ENCODE data around the gene REC8. TPM values are rescaled to one million over a fixed set of nuclear protein-coding genes. Genes with fewer than 3 reads are reported as not detected.

Gene REC8
- total RNA-seq, 1 experiment from 2014 or later = 58.0 TPM

GRCh38 chr14:24132976-24133375, 38.9 kb upstream of the REC8 start:
- TF ChIP-seq CTCF (conservative IDR thresholded peaks at IDR 0.05) = no peak
- Histone ChIP-seq H2BK5ac (ENCODE audit: insufficient read length, low read length) (no peak overlapping the region), H2BK120ac (ENCODE audit: low read depth, low read length, poor library complexity, severe bottlenecking) (no peak overlapping the region), H4K5ac (ENCODE audit: insufficient read length, low read depth, low read length) (no peak overlapping the region), H3K27me3 (ENCODE audit: insufficient read depth, low read length) (no peaks in the 10 kb centered on the region), H3T11ph (ENCODE audit: low read length) (no peak overlapping the region), H2AK5ac (ENCODE audit: insufficient read length, low read length) (no peak overlapping the region), H3K4ac (ENCODE audit: low read depth, low read length) (no peak overlapping the region), H3K4me1 (ENCODE audit: insufficient read depth, low read length) (no peaks in the 10 kb centered on the region), H4K8ac (replicated peaks; ENCODE audit: insufficient read length, low read depth, low read length) (no peak overlapping the region), H3K23me2 (ENCODE audit: insufficient read length, low read depth, low read length, poor library complexity, severe bottlenecking) (peaks cover 10% of the 10 kb centered on the region), H4K91ac (ENCODE audit: insufficient read length, low read depth, low read length) (no peak overlapping the region), H3K79me2 (ENCODE audit: insufficient read depth, low read length) (no peaks in the 10 kb centered on the region), H3K14ac (ENCODE audit: insufficient read depth, low read length) (no peak overlapping the region), H2BK20ac (ENCODE audit: low read depth, low read length, poor library complexity, severe bottlenecking) (no peak overlapping the region), H3K9me3 (ENCODE audit: control insufficient read depth, low read depth, low read length) (no peaks in the 10 kb centered on the region), H3K9ac (ENCODE audit: extremely low read depth, insufficient read length, low read length) (no peak overlapping the region), H3K18ac (ENCODE audit: insufficient read length, low read depth, low read length) (no peak overlapping the region), H2AFZ (ENCODE audit: low read length) (no peak overlapping the region), H2BK12ac (ENCODE audit: insufficient read length, low read depth, low read length) (no peak overlapping the region), H2BK15ac (ENCODE audit: low read depth, low read length) (no peak overlapping the region), H3K56ac (ENCODE audit: insufficient read length, low read depth, low read length) (no peak overlapping the region), H3K4me2 (ENCODE audit: insufficient read depth, insufficient read length, low read length) (no peak overlapping the region), H3K79me1 (ENCODE audit: insufficient read depth, low read depth, low read length, poor library complexity, severe bottlenecking) (no peaks in the 10 kb centered on the region), H3K27ac (ENCODE audit: insufficient read length, low read depth, low read length) (no peak overlapping the region), H3K23ac (ENCODE audit: insufficient read length, low read depth, low read length) (no peak overlapping the region), H4K20me1 (ENCODE audit: control insufficient read depth, insufficient read depth, insufficient read length) (no peaks in the 10 kb centered on the region)
- Mint-ChIP-seq H3K27ac (no peak overlapping the region), H3K4me1 (peaks cover 18 to 20% of the 10 kb centered on the region in 2 experiments), H3K4me3 (no peak overlapping the region), H3K9me3 (0 out of 5 replicates have a peak, but pooled peaks cover 0 to 2% of the 10 kb centered on the region in 2 experiments), H3K36me3 (ENCODE audit: insufficient read depth in 1 of 3, low read depth in 3 of 3) (peaks cover 3 to 11% (median 6%) of the 10 kb centered on the region in 3 experiments), H3K27me3 (ENCODE audit: low read depth) (no peaks in the 10 kb centered on the region)
- DNase-seq = no peak
- WGBS (ENCODE audit: extremely low coverage, insufficient read length, low lambda C conversion rate) = no CpG with 5 or more reads among the region's 2 CpGs
